ENCODE data around the gene INPP5D.

Gene INPP5D

DNA sequence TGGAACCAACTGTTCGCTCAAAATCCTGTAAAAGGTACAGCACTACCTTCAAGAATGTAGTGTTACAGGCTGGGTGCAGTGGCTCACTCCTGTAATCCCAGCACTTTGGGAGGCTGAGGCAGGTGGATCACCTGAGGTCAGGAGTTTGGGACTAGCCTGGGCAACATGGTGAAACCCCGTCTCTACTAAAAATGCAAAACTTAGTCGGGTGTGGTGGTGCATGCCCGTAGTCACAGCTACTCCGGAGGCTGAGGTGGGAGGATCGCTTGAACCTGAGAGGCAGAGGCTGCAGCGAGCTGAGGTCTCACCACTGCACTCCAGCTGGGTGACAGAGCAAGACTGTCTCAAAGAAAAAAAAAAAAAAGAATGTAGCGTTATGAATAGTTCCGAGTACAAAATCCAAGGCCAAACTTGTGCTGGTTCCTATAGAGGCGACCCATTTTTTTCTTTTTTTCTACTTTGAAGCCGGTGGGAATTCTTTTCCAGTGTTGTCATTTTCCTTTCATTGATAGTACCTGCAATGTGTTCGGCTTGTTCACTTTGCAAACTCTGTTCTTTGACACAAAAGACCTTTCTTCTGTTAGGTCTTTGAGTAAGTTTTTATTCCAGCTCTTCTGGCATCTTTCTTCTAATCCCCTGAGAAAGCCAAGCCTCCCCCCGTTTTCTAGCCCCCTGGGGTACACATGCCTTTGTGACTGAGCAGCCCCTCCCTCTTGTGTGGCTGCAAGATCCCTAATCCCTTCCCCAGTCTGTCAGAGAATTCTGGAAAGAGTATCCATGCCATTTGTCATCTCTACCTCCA is 25.1 kb downstream of the INPP5D start:
- TF ChIP-seq CTCF (IDR thresholded peaks at IDR 0.05; ENCODE audit: extremely low read depth, missing control alignments) = no peak
- DNase-seq (ENCODE audit: low spot score) = no peak

GRCh38 chr2:233085839-233086150 is 25.7 kb downstream of the INPP5D start:
- no peak for TF ChIP-seq CTCF (IDR thresholded peaks at IDR 0.05; ENCODE audit: extremely low read depth, missing control alignments)
- no peak for DNase-seq (ENCODE audit: low spot score)

DNA sequence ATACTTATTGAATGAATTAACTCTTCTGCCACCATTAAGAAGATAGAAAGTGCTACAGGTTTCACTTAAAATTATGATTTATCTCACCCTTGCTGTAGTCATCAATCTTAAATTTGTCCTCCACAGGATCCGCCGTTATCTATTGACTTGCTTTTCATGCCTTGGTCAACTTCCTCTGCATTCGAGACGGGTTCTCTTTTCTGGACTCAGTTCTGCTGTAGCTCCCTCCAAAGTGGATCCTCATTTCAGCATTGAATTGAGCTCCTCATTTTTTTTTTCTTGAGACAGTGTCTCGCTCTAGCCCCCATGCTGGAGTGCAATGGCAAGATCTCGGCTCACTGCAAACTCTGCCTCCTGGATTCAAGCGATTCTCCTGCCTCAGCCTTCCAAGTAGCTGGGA is 27.6 kb downstream of the INPP5D start:
- no peak for TF ChIP-seq CTCF (IDR thresholded peaks at IDR 0.05; ENCODE audit: extremely low read depth, missing control alignments)
- no peak for DNase-seq (ENCODE audit: low spot score)

DNA sequence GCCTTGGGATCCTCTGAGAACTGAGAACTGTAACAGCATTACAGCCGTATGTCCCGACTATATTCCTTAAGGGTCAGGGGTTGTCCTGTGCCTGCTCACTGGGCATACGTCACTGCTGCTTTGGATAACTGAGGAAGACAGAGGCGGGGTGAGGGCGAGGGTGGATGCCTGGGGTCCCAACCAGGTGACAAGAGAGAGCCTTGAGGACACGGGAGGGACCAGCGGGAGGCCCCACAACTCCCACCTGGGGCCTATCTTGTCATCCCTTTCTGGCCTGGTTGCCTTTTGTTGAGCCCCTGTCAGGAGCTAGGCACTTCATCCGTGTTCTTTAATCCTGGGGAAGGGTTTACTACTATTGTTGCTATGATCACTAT is 28.8 kb downstream of the INPP5D start:
- no peak for DNase-seq (ENCODE audit: low spot score)

GRCh38 chr2:233089851-233090250 is 29.7 kb downstream of the INPP5D start:
- DNase-seq (ENCODE audit: low spot score) = no peak
- TF ChIP-seq CTCF (IDR thresholded peaks at IDR 0.05; ENCODE audit: extremely low read depth, missing control alignments) = no peak

More for the DNA sequence above, 28.8 kb downstream of the INPP5D start:
- no peak for TF ChIP-seq CTCF (IDR thresholded peaks at IDR 0.05; ENCODE audit: extremely low read depth, missing control alignments)

DNA sequence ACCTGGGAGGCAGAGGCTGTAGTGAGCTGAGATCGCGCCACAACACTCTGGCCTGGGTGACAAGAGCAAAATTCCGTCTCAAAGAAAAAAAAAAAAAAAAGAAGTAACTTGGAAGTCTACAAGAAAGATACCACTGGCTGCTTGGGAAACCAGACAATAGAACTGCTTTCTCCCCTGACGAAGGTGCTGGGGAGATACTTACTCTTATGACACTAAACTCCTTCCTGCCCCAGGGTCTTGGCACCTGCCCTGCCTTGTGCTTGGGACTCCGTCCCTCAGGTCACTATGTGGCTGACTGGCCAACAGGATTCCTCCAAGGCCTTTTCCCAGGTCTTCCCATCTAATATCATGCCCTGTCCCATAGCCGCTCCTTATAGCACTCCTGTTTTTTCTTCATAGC is 30.7 kb downstream of the INPP5D start:
- DNase-seq (ENCODE audit: low spot score) = no peak
- no peak for TF ChIP-seq CTCF (IDR thresholded peaks at IDR 0.05; ENCODE audit: extremely low read depth, missing control alignments)

GRCh38 chr2:233091595-233092375 is 31.6 kb downstream of the INPP5D start:
- DNase-seq (ENCODE audit: low spot score) = no peak
- no peak for TF ChIP-seq CTCF (IDR thresholded peaks at IDR 0.05; ENCODE audit: extremely low read depth, missing control alignments)

Data from GM20000 (cell line).